HepG2 (cell line): ENCODE measurements around the gene TTC39B.
"Not testable (repeated sequence)": the region's sequence is repeated elsewhere in the genome, so short reads cannot be mapped to it uniquely, and the experiment has no call there.

Source experiments
- CREB1 ChIP-seq, 2 experiments: fragments of 450-650 bp in 1 of 2; IDR thresholded peaks; 2 replicates each; pipeline ENCODE4 v1.6.1; 2016 to 2017; ENCODE audit warnings: control low read depth in 1 of 2, mild to moderate bottlenecking in 1 of 2, missing compliant biosample characterization in 1 of 2, missing genetic modification characterization in 1 of 2
- POLR2A ChIP-seq, 2 experiments: IDR thresholded peaks; 2 replicates each; pipeline ENCODE4 v1.6.1; 2011; ENCODE audit warnings: low read depth in 2 of 2, low read length in 2 of 2, mild to moderate bottlenecking in 1 of 2, moderate library complexity in 1 of 2; ENCODE audit not compliant: insufficient read depth in 1 of 2
- ZNF136 ChIP-seq: sonication (generic); formaldehyde crosslinking; IDR thresholded peaks from 2 replicates; pipeline ENCODE4 v1.8.1; 2022; ENCODE audit warnings: low read depth, mild to moderate bottlenecking, moderate library complexity, missing genetic modification reagents

- TF ChIP-seq CREB1 (IDR thresholded peaks at IDR 0.05); CREB1 (CRISPR knock-in tag; IDR thresholded peaks at IDR 0.05); POLR2A (IDR thresholded peaks at IDR 0.05; ENCODE audit: insufficient read depth in 1 of 2, low read depth in 2 of 2, low read length in 2 of 2); ZNF136: not testable (repeated sequence)
These were observed 74.2 kb downstream of the TTC39B start for GRCh38 chr9:15232706-15233280.
